Aorta (tissue), 5 donors: ENCODE data around the gene NPTX1. TPM values are rescaled to one million over a fixed set of nuclear protein-coding genes. Genes with fewer than 3 reads are reported as not detected.

Experiments
- ATAC-seq: fragments of 200-7000 bp; cut with Tn5 transposase; one replicate; pipeline ENCODE4 v1.9.1; 2022; ENCODE audit warnings: moderate library complexity; ENCODE audit not compliant: low FRiP score
- DNase-seq, 2 donors: peaks; one replicate each; pipeline ENCODE4 v3.0.0-alpha.2; 2020
- H3K27ac ChIP-seq, 2 donors: one replicate each; pipeline ENCODE4 v1.5.1; 2013; ENCODE audit warnings: low read length in 2 of 2, mild to moderate bottlenecking in 2 of 2, moderate library complexity in 2 of 2, control low read depth in 1 of 2, inconsistent platforms in 1 of 2, low read depth in 1 of 2
- H3K27me3 ChIP-seq, 2 donors: one replicate each; pipeline ENCODE4 v1.6.1; 2013; ENCODE audit warnings: control low read depth in 1 of 2, low read length in 1 of 2, mild to moderate bottlenecking in 1 of 2, moderate library complexity in 1 of 2; ENCODE audit not compliant: insufficient read depth in 2 of 2, control insufficient read depth in 1 of 2
- H3K36me3 ChIP-seq, 2 donors: one replicate each; pipeline ENCODE4 v1.6.1; 2013; ENCODE audit warnings: control low read depth in 1 of 2, low read length in 1 of 2, mild to moderate bottlenecking in 1 of 2; ENCODE audit not compliant: insufficient read depth in 2 of 2, control insufficient read depth in 1 of 2
- H3K4me1 ChIP-seq, 2 donors: one replicate each; pipeline ENCODE4 v1.6.1; 2013; ENCODE audit warnings: low read length in 2 of 2, control low read depth in 1 of 2, mild to moderate bottlenecking in 1 of 2, moderate library complexity in 1 of 2; ENCODE audit not compliant: insufficient read depth in 2 of 2, control insufficient read depth in 1 of 2
- H3K4me3 ChIP-seq, 2 donors: one replicate each; pipeline ENCODE4 v1.5.1; 2013; ENCODE audit warnings: low read length in 2 of 2, control low read depth in 1 of 2, mild to moderate bottlenecking in 1 of 2
- H3K9me3 ChIP-seq: one replicate; pipeline ENCODE4 v1.6.1; 2013; ENCODE audit warnings: mild to moderate bottlenecking, low read length; ENCODE audit not compliant: control insufficient read depth
- WGBS, 2 donors: extraction: QIAGEN DNeasy Blood & Tissue Kit; methylation state at CpG; one replicate each; pipeline ENCODE4 v1.1.7; 2013; 5-methylcytosine and 5-hydroxymethylcytosine counted together
- intact Hi-C, 2 donors: fragments of 100-400 bp; cut with DNase I; formaldehyde crosslinking; loops; one replicate each; pipeline versions ENCODE4 v1.14.2 to v1.15.0; 2022
- polyA plus RNA-seq, 2 donors: library from polyadenylated mRNA; stranded (reverse); fragments of 200-250 nt; gene quantifications; one replicate each; pipeline ENCODE4 v1.2.3, GENCODE V29; 2013
- total RNA-seq, 2 donors: library from RNA; stranded (reverse); fragmentation: NEBNext Ultra II Directional; extraction: Animal tissue kit (Norgen Biotek cat#: 25700); gene quantifications; one replicate each; pipeline ENCODE4 v1.2.1, GENCODE V29; 2021
- donor health status: healthy with polysubstance abuse.
- donor health status: Bipolar disorder and iron deficiency.
- donor health status: DM: no; HTN: no; CAD: no.
- donor health status: DM: no; HTN: no; CAD: no.
- donor health status: DM: yes; HTN: yes; CAD: no.

Gene NPTX1
- total and polyA plus RNA-seq, 4 donors, result 0.13 to 1.6 (median 0.45) TPM; not detected in 1

DNA sequence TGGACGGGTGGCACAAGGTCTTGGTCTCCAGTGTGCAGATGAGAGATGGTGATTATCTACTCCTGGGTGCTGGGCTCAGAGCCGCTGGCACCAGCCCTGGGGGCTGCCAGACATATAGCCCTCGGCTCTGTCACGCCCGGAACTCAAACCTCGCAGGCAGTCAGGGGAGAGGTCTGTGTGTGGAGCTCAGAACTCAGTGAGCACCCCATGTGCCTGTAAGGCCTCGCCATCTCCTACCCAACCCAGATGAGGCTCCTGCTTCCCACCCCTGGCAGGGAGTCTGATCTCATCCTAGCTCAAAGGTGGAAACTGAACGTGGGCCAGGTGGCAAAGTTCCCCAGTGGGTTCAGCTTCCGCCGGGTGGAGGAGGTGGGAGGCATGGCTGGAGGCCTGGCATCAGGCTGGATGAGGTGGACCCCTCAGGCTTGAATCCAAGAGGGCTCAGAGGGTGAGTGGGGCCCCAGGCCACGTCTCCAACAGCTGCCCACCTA lies 22.6 kb upstream of the NPTX1 start:
- no peak overlapping the region for H3K4me3 ChIP-seq
- no peaks in the 10 kb centered on the region for H3K4me1 ChIP-seq
- 87 to 90% methylated on average over 11 of the region's 11 CpGs for WGBS, 2 donors
- intact Hi-C loops, result no loop called here
- H3K36me3 ChIP-seq, result no peaks in the 10 kb centered on the region
- no peaks in the 10 kb centered on the region for H3K27me3 ChIP-seq
- no peaks in the 10 kb centered on the region for H3K9me3 ChIP-seq
- ATAC-seq (peak; percentile 24), DNase-seq (no peak)
- H3K27ac ChIP-seq, result no peak overlapping the region

DNA sequence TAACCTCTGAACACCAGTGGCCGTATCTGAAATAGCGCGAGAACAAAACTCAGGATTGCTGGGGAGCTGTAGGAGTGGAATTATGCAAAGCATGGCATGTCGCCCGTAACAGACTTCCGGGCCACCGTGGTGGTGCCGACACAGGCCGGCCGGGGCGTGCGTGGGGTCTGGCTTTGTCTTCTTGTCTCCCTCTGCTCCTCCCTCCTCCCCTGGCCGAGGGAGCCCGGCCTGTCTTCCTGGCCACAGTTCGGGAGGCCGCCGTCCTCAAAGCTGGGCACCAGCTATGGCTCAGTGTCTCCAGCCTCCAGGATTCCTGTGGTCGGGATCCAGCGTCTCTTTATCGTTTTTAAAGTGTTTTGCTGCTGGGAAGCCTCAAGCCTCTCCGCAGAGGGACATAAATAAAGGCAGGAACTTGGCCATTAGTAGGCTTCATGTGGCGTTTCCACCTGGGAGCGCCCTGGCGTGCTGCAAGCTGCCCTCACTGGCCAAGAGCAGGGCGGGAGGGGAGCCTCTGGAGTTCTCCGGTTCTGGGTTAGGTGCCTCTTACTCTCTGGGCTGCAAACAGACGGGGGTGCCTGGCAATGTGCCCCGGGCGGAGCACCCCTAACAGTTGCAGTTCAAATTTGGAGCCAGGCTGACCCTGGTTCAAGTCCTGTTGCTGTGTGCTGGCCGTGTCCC lies 22.0 kb upstream of the NPTX1 start:
- H3K4me1 ChIP-seq, result no peaks in the 10 kb centered on the region
- ATAC-seq (peak; percentile 77), DNase-seq (peak in 1 of 2 donors; percentile 72)
- H3K27ac ChIP-seq, result no peak overlapping the region
- no peaks in the 10 kb centered on the region for H3K27me3 ChIP-seq
- H3K4me3 ChIP-seq, result no peak overlapping the region
- intact Hi-C loops, result no loop called here
- H3K9me3 ChIP-seq, result no peaks in the 10 kb centered on the region
- no peaks in the 10 kb centered on the region for H3K36me3 ChIP-seq
- WGBS, 2 donors, result 24 to 27% methylated on average over 30 of the region's 30 CpGs

DNA sequence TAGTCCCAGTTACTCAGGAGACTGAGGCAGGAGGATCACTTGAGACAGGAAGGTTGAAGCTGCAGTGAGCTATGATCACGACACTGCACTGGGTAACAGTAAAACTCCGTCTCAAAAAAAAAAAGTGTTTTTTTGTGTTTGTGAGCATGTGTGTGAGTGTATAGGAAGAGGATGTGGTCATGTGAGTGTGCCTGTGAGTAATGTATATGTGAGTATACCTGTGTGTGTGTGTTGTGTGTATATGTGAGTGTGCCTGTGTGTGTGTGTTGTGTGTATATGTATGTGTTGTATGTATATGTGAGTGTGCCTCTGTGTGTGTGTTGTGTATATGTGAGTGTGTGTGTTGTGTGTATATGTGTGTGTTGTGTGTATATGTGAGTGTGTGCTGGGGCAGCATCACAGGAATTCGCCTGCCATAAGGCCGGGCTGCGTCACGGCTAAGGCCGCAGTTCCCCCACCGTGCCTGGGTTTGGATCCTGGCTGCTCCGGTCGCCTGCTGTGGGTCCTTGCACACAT lies 21.4 kb upstream of the NPTX1 start:
- Histone ChIP-seq H3K27ac (no peak overlapping the region), H3K9me3 (no peaks in the 10 kb centered on the region), H3K27me3 (no peaks in the 10 kb centered on the region), H3K4me1 (no peaks in the 10 kb centered on the region), H3K36me3 (no peaks in the 10 kb centered on the region), H3K4me3 (no peak overlapping the region)
- ATAC-seq (no peak), DNase-seq (no peak)
- intact Hi-C loops, result no loop called here
- 38 to 41% methylated on average over 10 of the region's 10 CpGs for WGBS, 2 donors

DNA sequence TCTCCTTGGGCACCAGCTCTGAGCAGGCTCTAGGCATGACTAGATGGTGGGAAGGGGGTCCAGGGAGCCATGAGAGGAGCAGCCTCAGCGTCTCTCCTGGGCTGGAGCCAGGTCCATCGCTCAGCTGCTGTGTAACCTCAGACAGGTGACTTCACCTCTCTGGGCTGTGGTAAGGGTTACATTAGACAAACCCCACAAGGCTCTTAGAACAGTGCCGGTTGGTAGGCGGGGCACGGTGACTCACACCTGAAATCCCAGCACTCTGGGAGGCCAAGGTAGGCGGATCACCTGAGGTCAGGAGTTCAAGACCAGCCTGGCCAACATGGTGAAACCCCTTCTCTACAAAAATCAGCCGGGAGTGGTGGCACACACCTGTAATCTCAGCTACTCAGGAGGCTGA lies 18.1 kb upstream of the NPTX1 start:
- H3K27ac ChIP-seq, result no peak overlapping the region
- no peak for DNase-seq
- H3K9me3 ChIP-seq, result no peaks in the 10 kb centered on the region
- no peaks in the 10 kb centered on the region for H3K4me1 ChIP-seq
- H3K27me3 ChIP-seq, result no peaks in the 10 kb centered on the region
- no peaks in the 10 kb centered on the region for H3K36me3 ChIP-seq
- WGBS, 2 donors, result 83 to 84% methylated on average over 7 of the region's 7 CpGs
- no peak for ATAC-seq
- intact Hi-C loops, result no loop called here
- no peak overlapping the region for H3K4me3 ChIP-seq

DNA sequence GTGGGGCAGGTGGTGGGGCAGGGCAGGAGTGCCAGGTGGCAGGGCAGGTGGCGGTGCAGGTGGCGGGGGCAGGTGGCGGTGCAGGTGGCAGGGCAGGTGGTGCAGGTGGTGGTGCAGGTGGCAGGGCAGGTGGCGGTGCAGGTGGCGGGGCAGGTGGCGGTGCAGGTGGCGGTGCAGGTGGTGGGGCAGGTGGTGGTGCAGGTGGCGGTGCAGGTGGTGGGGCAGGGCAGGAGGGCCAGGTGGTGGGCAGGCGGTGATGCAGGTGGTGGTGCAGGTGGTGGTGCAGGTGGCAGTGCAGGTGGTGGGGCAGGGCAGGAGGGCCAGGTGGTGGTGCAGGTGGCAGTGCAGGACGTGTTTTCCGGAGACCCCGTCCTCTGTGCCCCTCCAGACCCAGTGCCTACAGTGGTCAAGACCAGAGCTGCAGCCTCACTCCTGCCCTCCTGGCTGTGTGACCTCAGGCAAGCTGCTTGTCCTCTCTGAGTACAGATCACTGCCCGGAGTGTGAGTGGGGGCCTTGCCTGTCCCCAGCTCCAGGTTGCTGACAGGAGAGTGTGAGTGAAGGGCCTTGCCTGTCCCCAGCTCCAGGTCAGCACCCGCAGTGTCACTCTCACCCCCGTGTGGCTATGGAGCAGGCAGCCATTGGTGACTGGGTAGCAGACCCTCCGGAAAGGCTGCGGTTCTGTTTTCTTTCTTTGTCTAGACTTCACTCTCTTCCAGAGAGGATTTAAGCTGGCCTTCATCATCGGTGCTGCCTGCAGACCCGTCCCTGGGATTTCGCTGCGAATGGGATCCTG lies 16.1 kb upstream of the NPTX1 start:
- Histone ChIP-seq H3K27me3 (no peaks in the 10 kb centered on the region), H3K9me3 (peaks cover 2% of the 10 kb centered on the region), H3K4me1 (no peaks in the 10 kb centered on the region), H3K27ac (no peak overlapping the region), H3K4me3 (no peak overlapping the region), H3K36me3 (no peaks in the 10 kb centered on the region)
- intact Hi-C loops, result no loop called here
- no peak for ATAC-seq
- 69 to 75% methylated on average over 20 to 21 of the region's 21 CpGs for WGBS, 2 donors
- no peak for DNase-seq

DNA sequence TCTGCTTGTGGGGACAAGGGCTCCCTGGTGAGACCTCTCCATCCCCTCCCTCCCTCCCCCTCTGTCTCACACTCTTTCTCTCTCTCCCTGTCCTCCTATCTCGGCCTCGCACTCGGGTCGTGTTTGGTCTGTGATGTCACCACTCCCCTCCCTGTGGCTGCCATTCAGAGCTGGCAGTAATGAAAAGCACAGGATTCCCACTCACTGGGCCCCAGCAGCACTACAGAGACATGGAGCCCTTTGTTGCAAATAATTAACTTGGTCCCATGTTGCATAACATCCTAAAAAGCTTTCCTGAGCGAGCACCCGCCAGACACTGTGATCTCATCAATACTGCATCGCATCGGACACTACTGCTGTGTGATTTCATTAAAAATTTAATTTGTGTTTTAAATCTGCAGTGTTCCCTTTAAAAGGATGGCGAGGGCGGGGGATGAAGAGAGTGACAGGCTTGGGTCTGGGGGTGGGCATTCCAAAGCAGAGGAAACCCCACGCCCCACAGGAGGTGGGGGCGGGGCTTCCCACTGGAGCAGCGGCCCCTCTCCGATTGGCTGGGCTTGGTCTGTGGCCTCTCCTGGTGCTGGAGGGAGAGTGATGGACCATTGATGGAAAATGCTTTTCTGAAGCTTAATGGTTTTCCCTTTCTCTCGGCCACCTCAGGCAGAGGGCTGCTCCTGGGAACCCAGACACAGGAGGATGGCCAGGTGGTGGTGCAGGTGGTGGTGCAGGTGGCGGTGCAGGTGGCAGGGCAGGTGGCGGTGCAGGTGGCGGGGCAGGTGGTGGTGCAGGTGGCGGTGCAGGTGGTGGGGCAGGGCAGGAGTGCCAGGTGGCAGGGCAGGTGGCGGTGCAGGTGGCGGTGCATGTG lies 15.3 kb upstream of the NPTX1 start:
- ATAC-seq (no peak), DNase-seq (no peak)
- Histone ChIP-seq H3K27me3 (no peaks in the 10 kb centered on the region), H3K4me3 (no peak overlapping the region), H3K27ac (no peak overlapping the region), H3K9me3 (peaks cover 2% of the 10 kb centered on the region), H3K36me3 (no peaks in the 10 kb centered on the region), H3K4me1 (no peaks in the 10 kb centered on the region)
- intact Hi-C loops, result no loop called here
- WGBS, 2 donors, result 41 to 42% methylated on average over 20 to 21 of the region's 21 CpGs

DNA sequence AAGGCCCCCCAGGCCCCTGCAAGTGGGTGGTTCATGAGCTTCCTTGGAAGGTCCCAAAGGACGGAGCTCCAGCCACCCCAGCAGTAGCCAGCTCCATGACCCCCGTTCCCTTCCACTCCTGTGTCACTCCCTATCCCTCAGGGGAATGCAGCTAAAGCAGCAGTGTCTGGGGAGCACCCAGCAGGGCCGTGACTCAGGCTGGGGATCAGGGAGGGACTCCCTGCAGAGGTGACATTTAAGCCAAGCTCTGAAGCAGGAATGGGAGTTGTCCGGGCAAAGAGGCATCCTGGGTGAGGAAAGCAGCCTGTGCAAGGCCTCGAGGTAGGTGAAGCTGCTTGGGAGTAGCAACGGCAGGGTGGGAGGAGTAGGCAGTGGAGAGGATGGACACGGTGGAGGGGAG lies 11.1 kb upstream of the NPTX1 start:
- WGBS, 2 donors, result 43 to 57% methylated on average over 7 of the region's 7 CpGs
- Histone ChIP-seq H3K4me3 (no peak overlapping the region), H3K27me3 (no peaks in the 10 kb centered on the region), H3K36me3 (no peaks in the 10 kb centered on the region), H3K27ac (no peak overlapping the region), H3K4me1 (no peaks in the 10 kb centered on the region), H3K9me3 (peaks cover 2% of the 10 kb centered on the region)
- intact Hi-C loops, result no loop called here
- DNase-seq (no peak), ATAC-seq (no peak)

DNA sequence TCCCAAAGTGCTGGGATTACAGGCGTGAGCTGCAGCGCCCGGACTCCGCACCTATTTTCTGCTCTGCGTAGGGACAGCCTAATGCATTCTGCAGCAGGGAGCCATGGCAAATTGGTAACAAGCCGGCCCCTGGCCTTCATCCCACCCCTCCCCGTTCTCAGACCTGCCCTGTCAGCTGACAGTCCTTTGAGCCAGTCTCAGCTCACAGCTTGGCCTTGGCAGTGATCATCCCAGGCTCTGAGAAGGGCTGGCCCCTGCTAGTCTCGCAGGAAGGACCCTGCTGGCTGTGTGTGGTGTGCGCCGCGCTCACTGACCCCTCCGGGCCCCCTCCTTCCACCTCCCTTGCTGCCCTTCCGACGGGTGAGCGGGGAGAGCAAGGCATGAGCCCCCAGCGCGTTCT lies 10.3 kb upstream of the NPTX1 start:
- intact Hi-C loops, result no loop called here
- WGBS, 2 donors, result 30 to 33% methylated on average over 17 of the region's 17 CpGs
- no peaks in the 10 kb centered on the region for H3K36me3 ChIP-seq
- no peak overlapping the region for H3K4me3 ChIP-seq
- H3K4me1 ChIP-seq, result no peaks in the 10 kb centered on the region
- DNase-seq (no peak), ATAC-seq (no peak)
- no peak overlapping the region for H3K27ac ChIP-seq
- H3K27me3 ChIP-seq, result no peaks in the 10 kb centered on the region
- H3K9me3 ChIP-seq, result peaks cover 2% of the 10 kb centered on the region
